Liver (tissue), 9 donors: ENCODE results near the gene ACACA. TPM values are rescaled to one million over a fixed set of nuclear protein-coding genes. Genes with fewer than 3 reads are reported as not detected.

Experiments used
- DNase-seq: peaks from one replicate; pipeline ENCODE4 v3.0.0-alpha.2; 2017; ENCODE audit warnings: low spot score
- H3K27ac ChIP-seq, 2 donors: one replicate each; pipeline ENCODE4 v1.7.0; 2013; ENCODE audit warnings: inconsistent platforms in 2 of 2, low read length in 2 of 2, control low read depth in 1 of 2, low read depth in 1 of 2, mild to moderate bottlenecking in 1 of 2
- H3K27me3 ChIP-seq, 4 donors: one replicate each; pipeline versions ENCODE4 v1.6.1 to v1.7.0; 2013; ENCODE audit warnings: low read length in 3 of 4, inconsistent platforms in 1 of 4, mild to moderate bottlenecking in 1 of 4, moderate library complexity in 1 of 4; ENCODE audit not compliant: control insufficient read depth in 4 of 4, insufficient read depth in 4 of 4
- H3K36me3 ChIP-seq, 4 donors: one replicate each; pipeline versions ENCODE4 v1.6.1 to v1.7.0; 2013; ENCODE audit warnings: low read length in 3 of 4, mild to moderate bottlenecking in 3 of 4, low read depth in 1 of 4, moderate library complexity in 1 of 4; ENCODE audit not compliant: control insufficient read depth in 4 of 4, insufficient read depth in 3 of 4
- H3K4me1 ChIP-seq, 4 donors: one replicate each; pipeline versions ENCODE4 v1.6.1 to v1.7.0; 2013; ENCODE audit warnings: low read length in 3 of 4, mild to moderate bottlenecking in 3 of 4, moderate library complexity in 1 of 4; ENCODE audit not compliant: control insufficient read depth in 4 of 4, insufficient read depth in 4 of 4
- H3K4me3 ChIP-seq, 3 donors: one replicate each; pipeline versions ENCODE4 v1.6.1 to v1.7.0; 2013; ENCODE audit warnings: low read length in 3 of 3, control low read depth in 1 of 3, low read depth in 1 of 3, mild to moderate bottlenecking in 1 of 3
- H3K9ac ChIP-seq, 2 donors: one replicate each; pipeline ENCODE4 v1.7.0; 2013; ENCODE audit warnings: low read length in 2 of 2, mild to moderate bottlenecking in 2 of 2, moderate library complexity in 2 of 2, control low read depth in 1 of 2, low read depth in 1 of 2
- H3K9me3 ChIP-seq, 4 donors: one replicate each; pipeline versions ENCODE4 v1.6.1 to v1.7.0; 2013; ENCODE audit warnings: low read length in 3 of 4; ENCODE audit not compliant: control insufficient read depth in 4 of 4
- EGR1 ChIP-seq, 2 donors: IDR thresholded peaks; 2 replicates each; pipeline ENCODE4 v1.6.1; 2016 to 2018; ENCODE audit warnings: antibody characterized with exemption in 2 of 2, low read depth in 2 of 2
- FOXA1 ChIP-seq: IDR thresholded peaks from 2 replicates; pipeline ENCODE4 v1.6.1; 2016; ENCODE audit warnings: antibody characterized with exemption
- FOXA2 ChIP-seq: IDR thresholded peaks from 2 replicates; pipeline ENCODE4 v1.6.1; 2016; ENCODE audit warnings: antibody characterized with exemption
- GABPA ChIP-seq, 2 donors: IDR thresholded peaks in 1 of 2; conservative IDR thresholded peaks in 1 of 2; 2 replicates each; pipeline ENCODE4 v1.6.1; 2016; ENCODE audit warnings: antibody characterized with exemption in 2 of 2, mild to moderate bottlenecking in 1 of 2, moderate library complexity in 1 of 2
- HNF4A ChIP-seq, 2 donors: conservative IDR thresholded peaks; 2 replicates each; pipeline ENCODE4 v1.6.1; 2016; ENCODE audit warnings: antibody characterized with exemption in 2 of 2, mild to moderate bottlenecking in 2 of 2
- HNF4G ChIP-seq: IDR thresholded peaks from 2 replicates; pipeline ENCODE4 v1.6.1; 2016; ENCODE audit warnings: antibody characterized with exemption
- JUND ChIP-seq, 2 donors: IDR thresholded peaks; 2 replicates each; pipeline ENCODE4 v1.6.1; 2016; ENCODE audit warnings: antibody characterized with exemption in 2 of 2
- MAX ChIP-seq: IDR thresholded peaks from 2 replicates; pipeline ENCODE4 v1.6.1; 2016; ENCODE audit warnings: antibody characterized with exemption
- NR2F2 ChIP-seq: IDR thresholded peaks from 2 replicates; pipeline ENCODE4 v1.6.1; 2016; ENCODE audit warnings: antibody characterized with exemption
- RAD21 ChIP-seq, 2 donors: IDR thresholded peaks; 2 replicates each; pipeline ENCODE4 v1.6.1; 2016; ENCODE audit warnings: antibody characterized with exemption in 2 of 2, mild to moderate bottlenecking in 2 of 2
- REST ChIP-seq: IDR thresholded peaks from 2 replicates; pipeline ENCODE4 v1.6.1; 2016; ENCODE audit warnings: antibody characterized with exemption, mild to moderate bottlenecking
- RXRA ChIP-seq, 2 donors: IDR thresholded peaks; 2 replicates each; pipeline ENCODE4 v1.6.1; 2017 to 2018; ENCODE audit warnings: antibody characterized with exemption in 2 of 2, mild to moderate bottlenecking in 1 of 2
- SP1 ChIP-seq: IDR thresholded peaks from 2 replicates; pipeline ENCODE4 v1.6.1; 2018; ENCODE audit warnings: antibody characterized with exemption, mild to moderate bottlenecking
- TAF1 ChIP-seq: conservative IDR thresholded peaks from 2 replicates; pipeline ENCODE4 v1.6.1; 2016; ENCODE audit warnings: antibody characterized with exemption, mild to moderate bottlenecking
- YY1 ChIP-seq: IDR thresholded peaks from 2 replicates; pipeline ENCODE4 v1.6.1; 2016; ENCODE audit warnings: antibody characterized with exemption, mild to moderate bottlenecking
- ZBTB33 ChIP-seq: IDR thresholded peaks from 2 replicates; pipeline ENCODE4 v1.6.1; 2016; ENCODE audit warnings: antibody characterized with exemption
- WGBS: extraction: QIAGEN DNeasy Blood & Tissue Kit; methylation state at CpG from one replicate; pipeline ENCODE4 v1.1.7; 2013; 5-methylcytosine and 5-hydroxymethylcytosine counted together
- polyA plus RNA-seq, 2 donors: library from polyadenylated mRNA; stranded (reverse) in 1 of 2; unstranded in 1 of 2; fragments of 200-250 nt in 1 of 2; fragments of >200 nt in 1 of 2; fragmentation: Nextera tagmentation in 1 of 2; extraction: Ambion mirVana in 1 of 2; gene quantifications; one replicate each; pipeline versions ENCODE4 v1.2.1 to v1.2.3, GENCODE V29; 2013 to 2015
- total RNA-seq, 2 donors: library from RNA; depleted of rRNA; stranded (reverse); fragments of >200 nt; gene quantifications; one replicate each; pipeline ENCODE4 v1.2.3, GENCODE V29; 2014
- TF ChIP-seq, protein P1 (sequence below): fragments of 150-350 bp; IDR thresholded peaks from 2 replicates; pipeline ENCODE4 v1.5.1; 2017; ENCODE audit warnings: improper control_type of control experiment, low read depth, low read length; ENCODE audit not compliant: missing input control
- TF ChIP-seq, protein P2 (sequence below): IDR thresholded peaks from 2 replicates; pipeline ENCODE4 v1.6.1; 2016; ENCODE audit warnings: antibody characterized with exemption
- donor health status: healthy.
- donor health status: healthy.
- donor health status: healthy.
- donor health status: healthy.
- donor health status: healthy.

The ACACA gene
- total and polyA plus RNA-seq, 4 donors: 14.8 to 49.5 (median 31.2) TPM

DNA sequence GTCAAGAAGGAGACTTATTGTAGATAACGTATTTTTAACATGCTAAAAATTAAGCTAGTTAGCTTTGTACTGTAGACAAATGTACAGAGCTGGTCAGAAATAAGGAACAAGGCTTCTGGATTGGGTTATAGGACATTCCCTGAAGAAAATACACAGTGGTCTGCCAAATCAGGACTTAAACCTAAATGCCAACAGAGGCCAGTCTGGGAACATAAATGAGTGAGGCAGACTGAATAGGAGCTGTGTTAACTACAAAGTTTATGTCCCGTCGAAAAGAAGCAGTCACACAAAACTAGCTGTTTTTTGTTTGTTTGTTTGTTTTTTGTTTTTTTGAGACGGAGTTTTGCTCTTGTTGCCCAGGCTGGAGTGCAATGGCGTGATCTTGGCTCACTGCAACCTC lies 151.2 kb downstream of the ACACA start:
- no peaks in the 10 kb centered on the region for H3K4me1 ChIP-seq
- no peak for TF ChIP-seq EGR1 (IDR thresholded peaks at IDR 0.05; ENCODE audit: low read depth in 2 of 2)
- no peak for TF ChIP-seq SP1
- TF ChIP-seq HNF4G: no peak
- TF ChIP-seq FOXA2: no peak
- TF ChIP-seq GABPA (IDR thresholded peaks at IDR 0.05 in 1 of 2, conservative IDR thresholded peaks at IDR 0.05 in 1 of 2): no peak
- no peak for TF ChIP-seq YY1
- TF ChIP-seq ZBTB33: no peak
- no peak for TF ChIP-seq HNF4A (conservative IDR thresholded peaks at IDR 0.05)
- TF ChIP-seq REST: no peak
- TF ChIP-seq RXRA (IDR thresholded peaks at IDR 0.05): no peak
- TF ChIP-seq, protein P1, sequence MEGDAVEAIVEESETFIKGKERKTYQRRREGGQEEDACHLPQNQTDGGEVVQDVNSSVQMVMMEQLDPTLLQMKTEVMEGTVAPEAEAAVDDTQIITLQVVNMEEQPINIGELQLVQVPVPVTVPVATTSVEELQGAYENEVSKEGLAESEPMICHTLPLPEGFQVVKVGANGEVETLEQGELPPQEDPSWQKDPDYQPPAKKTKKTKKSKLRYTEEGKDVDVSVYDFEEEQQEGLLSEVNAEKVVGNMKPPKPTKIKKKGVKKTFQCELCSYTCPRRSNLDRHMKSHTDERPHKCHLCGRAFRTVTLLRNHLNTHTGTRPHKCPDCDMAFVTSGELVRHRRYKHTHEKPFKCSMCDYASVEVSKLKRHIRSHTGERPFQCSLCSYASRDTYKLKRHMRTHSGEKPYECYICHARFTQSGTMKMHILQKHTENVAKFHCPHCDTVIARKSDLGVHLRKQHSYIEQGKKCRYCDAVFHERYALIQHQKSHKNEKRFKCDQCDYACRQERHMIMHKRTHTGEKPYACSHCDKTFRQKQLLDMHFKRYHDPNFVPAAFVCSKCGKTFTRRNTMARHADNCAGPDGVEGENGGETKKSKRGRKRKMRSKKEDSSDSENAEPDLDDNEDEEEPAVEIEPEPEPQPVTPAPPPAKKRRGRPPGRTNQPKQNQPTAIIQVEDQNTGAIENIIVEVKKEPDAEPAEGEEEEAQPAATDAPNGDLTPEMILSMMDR: no peak
- no peak for TF ChIP-seq RAD21 (IDR thresholded peaks at IDR 0.05)
- no peak for TF ChIP-seq TAF1
- no peak for TF ChIP-seq FOXA1
- no peak for TF ChIP-seq NR2F2
- TF ChIP-seq, protein P2, sequence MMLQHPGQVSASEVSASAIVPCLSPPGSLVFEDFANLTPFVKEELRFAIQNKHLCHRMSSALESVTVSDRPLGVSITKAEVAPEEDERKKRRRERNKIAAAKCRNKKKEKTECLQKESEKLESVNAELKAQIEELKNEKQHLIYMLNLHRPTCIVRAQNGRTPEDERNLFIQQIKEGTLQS: no peak
- no peak for TF ChIP-seq MAX
- no peaks in the 10 kb centered on the region for H3K27me3 ChIP-seq
- H3K27ac ChIP-seq: no peak overlapping the region
- H3K4me3 ChIP-seq: no peak overlapping the region
- WGBS: 90% methylated on average over 5 of the region's 5 CpGs
- no peak for DNase-seq
- no peaks in the 10 kb centered on the region for H3K9me3 ChIP-seq
- H3K36me3 ChIP-seq: peaks cover 1 to 34% (median 28%) of the 10 kb centered on the region in 4 donors
- H3K9ac ChIP-seq: no peak overlapping the region

DNA sequence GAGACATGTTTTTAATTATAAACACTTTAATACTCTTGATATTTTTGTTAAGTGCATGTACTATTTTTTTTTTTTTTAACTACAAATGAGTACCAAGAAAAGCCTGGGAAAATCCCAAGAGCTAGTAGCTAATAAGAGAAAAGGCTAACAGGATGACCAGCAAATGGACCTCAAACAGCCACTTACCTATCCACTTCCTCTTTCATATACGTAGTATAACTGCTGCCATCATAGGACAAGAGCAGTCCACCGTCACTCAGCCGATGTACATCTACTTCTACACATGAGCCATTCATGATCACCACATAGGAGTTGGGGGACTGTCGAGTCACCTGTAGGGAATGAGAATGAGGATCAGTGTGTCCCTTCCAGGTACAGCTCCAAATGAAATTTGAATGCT lies 158.8 kb downstream of the ACACA start:
- H3K27ac ChIP-seq: no peak overlapping the region
- no peak for DNase-seq
- no peak overlapping the region for H3K9ac ChIP-seq
- 98% methylated on average over 4 of the region's 4 CpGs for WGBS
- H3K9me3 ChIP-seq: no peaks in the 10 kb centered on the region
- H3K4me3 ChIP-seq: no peak overlapping the region
- H3K27me3 ChIP-seq: no peaks in the 10 kb centered on the region
- peaks cover 11 to 87% (median 48%) of the 10 kb centered on the region in 4 donors for H3K36me3 ChIP-seq
- no peaks in the 10 kb centered on the region for H3K4me1 ChIP-seq
- TF ChIP-seq RXRA (IDR thresholded peaks at IDR 0.05) (no peak), YY1 (no peak), JUND (IDR thresholded peaks at IDR 0.05) (no peak), FOXA1 (no peak), HNF4A (conservative IDR thresholded peaks at IDR 0.05) (no peak), ZBTB33 (no peak), RAD21 (IDR thresholded peaks at IDR 0.05) (no peak), GABPA (IDR thresholded peaks at IDR 0.05 in 1 of 2, conservative IDR thresholded peaks at IDR 0.05 in 1 of 2) (no peak), FOXA2 (no peak), NR2F2 (no peak), MAX (no peak), HNF4G (no peak)
- TF ChIP-seq, protein P1: no peak
- TF ChIP-seq, protein P2: no peak
